Omental fat pad (tissue), 4 donors: Measurements from ENCODE around the gene FAM186B. TPM values are rescaled to one million over a fixed set of nuclear protein-coding genes. Genes with fewer than 3 reads are reported as not detected.

ENCODE experiments used
- ATAC-seq: fragments of 150-250 bp; one replicate; pipeline ENCODE4 v1.9.1; 2016; ENCODE audit warnings: mild to moderate bottlenecking, moderate library complexity; ENCODE audit not compliant: low FRiP score
- DNase-seq: peaks from one replicate; pipeline ENCODE4 v3.0.0-alpha.2; 2019; ENCODE audit warnings: low spot score
- CTCF ChIP-seq, 3 donors: fragments of 450-650 bp; IDR thresholded peaks; one replicate each; pipeline ENCODE4 v1.5.1; 2016 to 2017; ENCODE audit warnings: antibody characterized with exemption in 3 of 3, mild to moderate bottlenecking in 3 of 3, moderate library complexity in 2 of 3
- total RNA-seq, 4 donors: library from RNA; depleted of rRNA; stranded (reverse); fragments of >200 nt; gene quantifications; one replicate each; pipeline ENCODE4 v1.1.0, GENCODE V29; 2016

Gene FAM186B
- total RNA-seq, 4 donors from 2014 or later: 0.25 to 0.84 (median 0.48) TPM; not detected in 1

- TF ChIP-seq CTCF (IDR thresholded peaks at IDR 0.05): no peak
- DNase-seq (peak; percentile 41), ATAC-seq (peak; percentile 90)
Measured at GRCh38 chr12:49580572-49581535, 24.6 kb downstream of the FAM186B start.

- no peak for TF ChIP-seq CTCF (IDR thresholded peaks at IDR 0.05)
- ATAC-seq (no peak), DNase-seq (no peak)
Measured at GRCh38 chr12:49578471-49579112, 26.8 kb downstream of the FAM186B start.

- no peak for ATAC-seq
- TF ChIP-seq CTCF (IDR thresholded peaks at IDR 0.05): no peak
- no peak for DNase-seq
Measured at GRCh38 chr12:49577589-49578315, 27.7 kb downstream of the FAM186B start.

GRCh38 chr12:49568442-49569162 is 36.8 kb downstream of the FAM186B start:
- DNase-seq: no peak
- no peak for TF ChIP-seq CTCF (IDR thresholded peaks at IDR 0.05)
- no peak for ATAC-seq

GRCh38 chr12:49567611-49568441 is 37.6 kb downstream of the FAM186B start, which contains the start of gene MCRS1:
MCRS1 (minus strand) TSS chr12:49568142; CDS start chr12:49566731, 1,411 bp downstream.
- TF ChIP-seq CTCF (IDR thresholded peaks at IDR 0.05): peak in 1 of 3 donors; percentile 8
- DNase-seq (peak; percentile 84), ATAC-seq (peak; percentile 86)

- DNase-seq: no peak
- ATAC-seq: peak; percentile 10
- no peak for TF ChIP-seq CTCF (IDR thresholded peaks at IDR 0.05)
Measured at GRCh38 chr12:49567302-49567610, 38.2 kb downstream of the FAM186B start.
